GM12865 (cell line): ENCODE data around the gene BRD1.
"Not testable (repeated sequence)": the region's sequence is repeated elsewhere in the genome, so short reads cannot be mapped to it uniquely, and the experiment has no call there.

Experiments
- DNase-seq: peaks from one replicate; pipeline ENCODE4 v3.0.0; 2010; ENCODE audit warnings: low read depth
- H3K4me3 ChIP-seq: 2 replicates; pipeline ENCODE4 v1.5.1; 2011; ENCODE audit warnings: mild to moderate bottlenecking, low read depth, low read length, control low read depth
- TF ChIP-seq, protein P1 (sequence below): IDR thresholded peaks from 2 replicates; pipeline ENCODE4 v1.5.1; 2011; ENCODE audit warnings: low read length, control low read depth, low read depth, inconsistent platforms; ENCODE audit not compliant: insufficient read depth; ENCODE audit errors: missing control alignments

Gene BRD1

DNA sequence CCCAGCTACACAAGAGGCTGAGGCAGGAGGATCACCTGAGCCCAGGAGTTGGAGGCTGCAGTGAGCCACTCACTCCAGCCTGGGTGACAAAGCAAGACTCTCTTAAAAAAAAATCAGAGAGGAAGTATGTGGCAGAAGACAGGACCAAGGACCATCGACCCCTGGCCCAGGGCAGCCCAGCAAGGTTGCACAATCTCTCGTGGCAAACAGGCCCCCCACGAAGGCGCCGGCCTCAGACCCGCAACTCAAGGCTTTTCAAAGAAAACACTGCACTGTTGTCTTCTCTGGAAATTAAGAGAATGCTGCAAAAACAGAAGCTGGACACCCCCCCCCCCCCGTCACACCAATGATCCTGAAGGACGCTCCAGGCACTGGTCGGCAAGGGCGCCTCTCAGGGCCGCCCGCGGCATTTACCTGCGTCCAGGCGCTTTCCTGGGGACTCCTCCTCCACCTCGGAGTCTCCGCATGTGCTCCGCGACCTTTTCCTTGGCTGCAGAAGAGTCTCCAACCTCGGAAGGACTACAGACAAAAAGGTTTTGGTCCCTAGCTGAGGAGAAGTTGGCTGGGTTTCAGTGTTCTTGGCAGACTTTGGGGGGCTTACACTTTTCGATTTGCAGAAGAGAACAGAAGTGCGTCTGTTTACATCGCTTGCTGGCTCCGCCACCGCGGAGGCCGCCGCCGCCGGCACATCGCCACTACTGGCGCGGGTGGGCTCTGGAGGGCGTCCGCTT, 40.5 kb downstream of the BRD1 start:
- no peak overlapping the region for H3K4me3 ChIP-seq
- TF ChIP-seq, protein P1, sequence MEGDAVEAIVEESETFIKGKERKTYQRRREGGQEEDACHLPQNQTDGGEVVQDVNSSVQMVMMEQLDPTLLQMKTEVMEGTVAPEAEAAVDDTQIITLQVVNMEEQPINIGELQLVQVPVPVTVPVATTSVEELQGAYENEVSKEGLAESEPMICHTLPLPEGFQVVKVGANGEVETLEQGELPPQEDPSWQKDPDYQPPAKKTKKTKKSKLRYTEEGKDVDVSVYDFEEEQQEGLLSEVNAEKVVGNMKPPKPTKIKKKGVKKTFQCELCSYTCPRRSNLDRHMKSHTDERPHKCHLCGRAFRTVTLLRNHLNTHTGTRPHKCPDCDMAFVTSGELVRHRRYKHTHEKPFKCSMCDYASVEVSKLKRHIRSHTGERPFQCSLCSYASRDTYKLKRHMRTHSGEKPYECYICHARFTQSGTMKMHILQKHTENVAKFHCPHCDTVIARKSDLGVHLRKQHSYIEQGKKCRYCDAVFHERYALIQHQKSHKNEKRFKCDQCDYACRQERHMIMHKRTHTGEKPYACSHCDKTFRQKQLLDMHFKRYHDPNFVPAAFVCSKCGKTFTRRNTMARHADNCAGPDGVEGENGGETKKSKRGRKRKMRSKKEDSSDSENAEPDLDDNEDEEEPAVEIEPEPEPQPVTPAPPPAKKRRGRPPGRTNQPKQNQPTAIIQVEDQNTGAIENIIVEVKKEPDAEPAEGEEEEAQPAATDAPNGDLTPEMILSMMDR: no peak
- DNase-seq: no peak

DNA sequence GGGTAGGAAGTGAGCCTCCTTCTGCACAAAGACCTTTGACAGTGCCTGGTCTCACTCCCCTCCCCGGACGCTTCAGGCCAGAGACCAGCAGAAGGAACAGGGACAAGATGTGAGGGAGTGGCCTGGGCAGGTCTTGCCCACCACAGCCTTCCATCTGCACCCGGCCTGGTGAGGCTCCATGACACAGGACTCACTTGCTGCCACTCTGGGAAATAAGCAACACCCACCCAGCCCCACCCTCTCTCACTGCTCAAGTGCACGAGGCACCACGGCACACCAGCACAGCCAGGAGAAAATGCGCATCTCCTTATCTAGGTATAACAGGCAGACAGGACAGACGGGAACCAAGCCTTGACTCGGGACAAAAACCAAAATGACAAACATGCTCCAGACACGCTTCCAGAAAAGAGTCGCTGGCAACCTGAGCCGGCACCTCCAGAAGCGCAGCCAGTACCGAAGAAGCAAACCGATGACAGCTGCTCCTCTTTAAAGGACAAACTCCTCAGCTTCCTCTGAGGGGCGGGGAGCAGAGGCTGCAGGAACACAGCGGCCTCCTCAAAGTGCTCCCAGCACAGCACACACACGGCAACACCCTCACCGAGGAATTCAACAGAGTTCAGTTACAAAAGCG, 41.7 kb downstream of the BRD1 start:
- TF ChIP-seq, protein P1: no peak

DNA sequence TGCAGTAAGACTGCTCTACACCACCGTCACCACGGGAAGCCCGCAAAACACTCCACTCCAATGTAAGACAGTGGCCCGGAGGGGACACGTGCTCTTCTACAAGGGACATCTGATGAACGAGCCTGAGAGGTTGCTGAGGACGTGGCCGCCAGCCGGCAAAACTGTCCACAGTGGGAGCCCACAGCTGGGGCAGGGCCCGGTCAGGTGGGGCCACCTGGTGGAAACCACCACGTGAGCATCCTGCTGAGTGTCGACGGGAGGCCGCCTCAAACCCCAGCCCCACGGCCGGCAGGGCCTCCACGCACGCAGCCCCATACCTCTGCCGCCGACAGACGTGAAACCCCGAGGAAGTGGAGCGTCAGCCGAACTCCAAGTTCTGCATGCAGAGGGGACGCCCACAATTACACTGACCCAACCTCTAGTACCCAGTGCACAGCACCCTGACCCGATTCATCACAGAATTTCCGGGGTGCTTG, 42.6 kb downstream of the BRD1 start:
- DNase-seq: no peak
- no peak overlapping the region for H3K4me3 ChIP-seq
- TF ChIP-seq, protein P1: no peak

More for the DNA sequence above, 41.7 kb downstream of the BRD1 start:
- H3K4me3 ChIP-seq: no peak overlapping the region
- no peak for DNase-seq

DNA sequence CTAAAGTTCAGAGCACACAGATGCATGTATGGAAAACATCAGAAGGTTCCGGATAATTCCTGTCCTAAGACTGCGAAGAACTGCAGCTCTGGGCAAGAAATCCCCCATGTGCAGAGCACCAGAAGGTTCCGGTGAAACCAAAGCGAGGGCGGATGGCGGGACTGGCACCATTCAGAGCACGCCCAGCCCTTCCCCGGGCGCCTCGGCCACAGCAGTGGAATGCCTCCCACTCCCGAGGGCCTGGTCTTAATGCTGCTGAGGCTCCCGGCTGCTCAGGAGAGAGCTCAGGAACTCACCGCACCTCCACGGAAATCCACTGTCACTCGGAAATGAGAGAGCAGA, 43.1 kb downstream of the BRD1 start:
- no peak for DNase-seq
- H3K4me3 ChIP-seq: no peak overlapping the region
- TF ChIP-seq, protein P1: no peak

DNA sequence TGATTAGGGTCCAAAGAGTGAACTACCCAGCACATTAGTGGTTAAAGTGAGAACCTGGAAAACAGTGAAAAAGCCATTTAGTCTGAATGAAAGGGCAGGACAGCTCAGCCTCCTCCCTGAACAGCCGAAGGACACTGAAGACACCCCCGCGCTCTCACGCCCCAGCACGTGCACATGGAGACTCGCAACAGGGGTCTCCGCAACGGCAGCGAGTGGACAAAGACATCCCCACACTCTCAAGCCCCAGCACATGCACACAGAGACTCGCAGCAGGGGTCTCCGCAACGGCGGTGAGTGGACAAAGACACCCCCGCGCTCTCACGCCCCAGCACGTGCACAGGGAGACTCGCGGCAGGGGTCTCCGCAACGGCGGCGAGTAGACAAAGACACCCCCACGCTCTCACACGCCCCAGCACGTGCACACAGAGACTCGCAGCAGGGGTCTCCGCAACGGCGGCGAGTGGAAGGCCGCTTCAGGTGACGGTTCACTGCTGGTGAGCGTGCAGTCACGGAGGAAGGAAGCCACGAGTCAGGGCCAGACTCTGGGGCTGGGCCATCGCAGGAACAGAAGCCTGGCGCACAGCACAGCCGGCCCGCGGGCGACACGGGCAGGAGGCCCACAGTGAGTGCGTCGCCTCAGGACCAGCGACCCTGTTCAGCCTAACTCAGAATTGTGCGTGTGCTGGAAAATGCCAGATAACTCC, 43.6 kb downstream of the BRD1 start:
- no peak overlapping the region for H3K4me3 ChIP-seq
- TF ChIP-seq, protein P1: no peak
- no peak for DNase-seq

DNA sequence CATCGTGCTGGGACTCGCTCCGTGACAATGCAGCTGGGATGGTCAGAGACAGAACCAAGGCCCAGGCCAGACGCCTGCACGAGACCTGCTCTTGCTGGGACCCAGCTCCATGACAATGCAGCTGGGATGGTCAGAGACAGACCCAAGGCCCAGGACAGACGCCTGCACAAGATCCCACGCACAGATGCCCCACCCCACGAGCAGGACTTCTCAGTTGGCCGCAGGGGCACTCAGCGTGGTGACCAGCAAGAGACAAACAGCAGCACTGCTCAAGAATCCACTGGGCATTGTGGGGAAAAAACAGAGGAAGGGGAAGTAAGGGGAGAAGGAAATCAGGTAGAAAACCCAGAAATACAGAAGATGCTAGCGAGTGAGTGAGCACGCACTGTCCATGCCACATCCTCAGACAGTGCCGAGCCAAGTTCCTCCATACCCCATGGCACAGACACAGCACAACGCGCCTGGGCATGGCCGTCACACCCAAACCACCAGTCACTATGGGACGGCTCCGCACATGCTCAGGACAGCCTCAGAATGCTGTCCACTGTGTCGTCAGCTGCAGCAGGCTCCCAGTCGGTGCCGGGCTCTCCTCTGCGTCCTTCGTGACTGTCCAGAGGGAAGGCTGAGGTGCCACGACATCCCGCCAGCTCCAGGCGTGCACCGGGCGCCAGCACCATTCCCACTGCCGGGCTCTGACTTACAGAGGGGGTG, 44.5 kb downstream of the BRD1 start:
- TF ChIP-seq, protein P1: no peak
- no peak for DNase-seq
- no peak overlapping the region for H3K4me3 ChIP-seq

DNA sequence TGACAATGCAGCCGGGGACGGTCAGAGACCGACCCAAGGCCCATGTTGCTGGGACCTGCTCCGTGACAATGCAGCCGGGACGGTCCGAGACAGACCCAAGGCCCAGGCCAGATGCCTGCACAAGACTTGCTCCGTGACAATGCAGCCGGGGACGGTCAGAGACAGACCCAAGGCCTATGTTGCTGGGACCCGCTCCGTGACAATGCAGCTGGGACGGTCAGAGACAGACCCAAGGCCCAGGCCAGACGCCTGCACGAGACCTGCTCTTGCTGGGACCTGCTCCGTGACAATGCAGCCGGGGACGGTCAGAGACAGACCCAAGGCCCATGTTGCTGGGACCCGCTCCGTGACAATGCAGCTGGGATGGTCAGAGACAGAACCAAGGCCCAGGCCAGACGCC, 45.8 kb downstream of the BRD1 start:
- DNase-seq, H3K4me3 ChIP-seq: not testable (repeated sequence)
